ENCODE measurements around the gene SH3BP5.
A peak's percentile ranks its signal among the peaks of the same experiment; 100 is the strongest.
"Not testable (repeated sequence)": the region's sequence is repeated elsewhere in the genome, so short reads cannot be mapped to it uniquely, and the experiment has no call there.

SH3BP5 gene

GRCh38 chr3:15332405-15333098, at the start of gene SH3BP5:
TSS of gene SH3BP5 (minus strand) at chr3:15332586. CDS start at chr3:15332408, 178 bp downstream.
- peak; percentile 63 for DNase-seq (ENCODE audit: low read depth)

- DNase-seq (ENCODE audit: low read depth) = no peak
These were observed 48.8 kb upstream of the SH3BP5 start for GRCh38 chr3:15380980-15381890.

- peak; percentile 90 for DNase-seq (ENCODE audit: low read depth)
These were observed 45.8 kb upstream of the SH3BP5 start for GRCh38 chr3:15377961-15378791.

GRCh38 chr3:15375461-15376000, 43.1 kb upstream of the SH3BP5 start:
- DNase-seq (ENCODE audit: low read depth) = no peak

GRCh38 chr3:15372918-15373317, 40.5 kb upstream of the SH3BP5 start:
- no peak for DNase-seq (ENCODE audit: low read depth)

- no peak for DNase-seq (ENCODE audit: low read depth)
These were observed 36.3 kb upstream of the SH3BP5 start for GRCh38 chr3:15368561-15369135.

- no peak for DNase-seq (ENCODE audit: low read depth)
These were observed 34.7 kb upstream of the SH3BP5 start for GRCh38 chr3:15367059-15367458.

GRCh38 chr3:15364078-15364477, 31.7 kb upstream of the SH3BP5 start:
- not testable (repeated sequence) for DNase-seq (ENCODE audit: low read depth)

- peak; percentile 31 for DNase-seq (ENCODE audit: low read depth)
These were observed 29.3 kb upstream of the SH3BP5 start for GRCh38 chr3:15361494-15362214.

GRCh38 chr3:15360788-15361493, 28.6 kb upstream of the SH3BP5 start:
- DNase-seq (ENCODE audit: low read depth) = no peak

GRCh38 chr3:15359677-15360397, 27.5 kb upstream of the SH3BP5 start:
- no peak for DNase-seq (ENCODE audit: low read depth)

GRCh38 chr3:15356651-15357061, 24.3 kb upstream of the SH3BP5 start:
- not testable (repeated sequence) for DNase-seq (ENCODE audit: low read depth)

- DNase-seq (ENCODE audit: low read depth) = no peak
These were observed 23.8 kb upstream of the SH3BP5 start for GRCh38 chr3:15356176-15356575.

- no peak for DNase-seq (ENCODE audit: low read depth)
These were observed 22.7 kb upstream of the SH3BP5 start for GRCh38 chr3:15355086-15355485.

- no peak for DNase-seq (ENCODE audit: low read depth)
These were observed 22.1 kb upstream of the SH3BP5 start for GRCh38 chr3:15354485-15354884.

GRCh38 chr3:15350141-15350540, 17.8 kb upstream of the SH3BP5 start:
- no peak for DNase-seq (ENCODE audit: low read depth)

GRCh38 chr3:15349438-15349837, 17.1 kb upstream of the SH3BP5 start:
- not testable (repeated sequence) for DNase-seq (ENCODE audit: low read depth)

GRCh38 chr3:15348246-15348645, 15.9 kb upstream of the SH3BP5 start:
- DNase-seq (ENCODE audit: low read depth) = no peak

- DNase-seq (ENCODE audit: low read depth) = no peak
These were observed 15.3 kb upstream of the SH3BP5 start for GRCh38 chr3:15347737-15348110.
